Measurements from ENCODE around the gene ADAMTS14.

Gene ADAMTS14

GRCh38 chr10:70780772-70781171 lies 108.5 kb downstream of the ADAMTS14 start:
- no peak for FAIRE-seq
- no peak for TF ChIP-seq CTCF (IDR thresholded peaks at IDR 0.05; ENCODE audit: insufficient read depth, missing control alignments)
- no peak for DNase-seq (ENCODE audit: insufficient read length, low spot score)

- no peak for TF ChIP-seq CTCF (IDR thresholded peaks at IDR 0.05; ENCODE audit: insufficient read depth, missing control alignments)
- DNase-seq (ENCODE audit: insufficient read length, low spot score) (no peak), FAIRE-seq (no peak)
These were observed 109.2 kb downstream of the ADAMTS14 start for GRCh38 chr10:70781461-70782051.

- no peak for FAIRE-seq
- DNase-seq (ENCODE audit: insufficient read length, low spot score): no peak
- no peak for TF ChIP-seq CTCF (IDR thresholded peaks at IDR 0.05; ENCODE audit: insufficient read depth, missing control alignments)
These were observed 109.9 kb downstream of the ADAMTS14 start for GRCh38 chr10:70782086-70782745.

- DNase-seq (ENCODE audit: insufficient read length, low spot score): no peak
- TF ChIP-seq CTCF (IDR thresholded peaks at IDR 0.05; ENCODE audit: insufficient read depth, missing control alignments): no peak
- no peak for FAIRE-seq
These were observed 110.7 kb downstream of the ADAMTS14 start for GRCh38 chr10:70782746-70783680.

- no peak for DNase-seq (ENCODE audit: insufficient read length, low spot score)
- TF ChIP-seq CTCF (IDR thresholded peaks at IDR 0.05; ENCODE audit: insufficient read depth, missing control alignments): no peak
- no peak for FAIRE-seq
These were observed 111.7 kb downstream of the ADAMTS14 start for GRCh38 chr10:70784016-70784415.

GRCh38 chr10:70784471-70784870 lies 112.2 kb downstream of the ADAMTS14 start:
- FAIRE-seq (no peak), DNase-seq (ENCODE audit: insufficient read length, low spot score) (no peak)
- TF ChIP-seq CTCF (IDR thresholded peaks at IDR 0.05; ENCODE audit: insufficient read depth, missing control alignments): no peak
